Fibroblast of lung (primary cell): Measurements from ENCODE around the gene SNRNP48. TPM values are rescaled to one million over a fixed set of nuclear protein-coding genes. Genes with fewer than 3 reads are reported as not detected.

Experiments
- DNase-seq, 2 donors: peaks; one replicate each; pipeline versions ENCODE4 v3.0.0 to v3.0.0-alpha.2; 2010; ENCODE audit warnings: low read depth in 2 of 2
- H2AFZ ChIP-seq: 2 replicates; pipeline ENCODE4 v1.5.1; 2012; ENCODE audit warnings: low read length, control low read depth, inconsistent platforms
- H3K27ac ChIP-seq: 2 replicates; pipeline ENCODE4 v1.5.1; 2011; ENCODE audit warnings: low read length, control low read depth; ENCODE audit not compliant: insufficient read depth
- H3K27me3 ChIP-seq: 2 replicates; pipeline ENCODE4 v1.5.1; 2011; ENCODE audit warnings: mild to moderate bottlenecking, low read length; ENCODE audit not compliant: control insufficient read depth, insufficient read depth
- H3K36me3 ChIP-seq: 2 replicates; pipeline ENCODE4 v1.5.1; 2011; ENCODE audit warnings: low read length; ENCODE audit not compliant: control insufficient read depth, insufficient read depth
- H3K4me1 ChIP-seq: 2 replicates; pipeline ENCODE4 v1.5.1; 2011; ENCODE audit warnings: low read length; ENCODE audit not compliant: control insufficient read depth, insufficient read depth; ENCODE audit errors: extremely low read depth
- H3K4me2 ChIP-seq: 2 replicates; pipeline ENCODE4 v1.5.1; 2011; ENCODE audit warnings: low read length, control low read depth; ENCODE audit not compliant: insufficient read depth; ENCODE audit errors: extremely low read depth
- H3K4me3 ChIP-seq, 4 experiments: fragments of 200-600 bp in 1 of 4; sonication (generic) in 1 of 4; replicated peaks in 1 of 4; 2 replicates each; pipeline ENCODE4 v1.5.1; 2011 to 2016; ENCODE audit warnings: low read length in 4 of 4, low read depth in 3 of 4, mild to moderate bottlenecking in 3 of 4, control low read depth in 2 of 4, inconsistent platforms in 1 of 4, mixed read lengths in 1 of 4; ENCODE audit not compliant: insufficient read depth in 1 of 4; ENCODE audit errors: control extremely low read depth in 1 of 4
- H3K79me2 ChIP-seq: 2 replicates; pipeline ENCODE4 v1.5.1; 2012; ENCODE audit warnings: mild to moderate bottlenecking, low read length, inconsistent platforms; ENCODE audit not compliant: control insufficient read depth, insufficient read depth
- H3K9ac ChIP-seq: 2 replicates; pipeline ENCODE4 v1.5.1; 2011; ENCODE audit warnings: mild to moderate bottlenecking, low read length, control low read depth; ENCODE audit not compliant: insufficient read depth
- H3K9me3 ChIP-seq: 2 replicates; pipeline ENCODE4 v1.5.1; 2012; ENCODE audit warnings: low read depth, low read length; ENCODE audit not compliant: control insufficient read depth, insufficient read depth
- H4K20me1 ChIP-seq: 2 replicates; pipeline ENCODE4 v1.5.1; 2011; ENCODE audit warnings: low read length; ENCODE audit not compliant: control insufficient read depth, insufficient read depth; ENCODE audit errors: extremely low read depth
- CTCF ChIP-seq, 2 donors: IDR thresholded peaks in 1 of 2; conservative IDR thresholded peaks in 1 of 2; 1 replicate in 1 of 2; 2 replicates in 1 of 2; pipeline ENCODE4 v1.5.1; 2011 to 2012; ENCODE audit warnings: low read length in 2 of 2, control low read depth in 1 of 2, inconsistent platforms in 1 of 2, low read depth in 1 of 2, mild to moderate bottlenecking in 1 of 2
- EZH2 ChIP-seq: IDR thresholded peaks from 2 replicates; pipeline ENCODE4 v1.5.1; 2012; ENCODE audit warnings: low read length, control low read depth, mild to moderate bottlenecking; ENCODE audit errors: missing control alignments
- polyA plus RNA-seq, 2 donors: library from polyadenylated mRNA; depleted of rRNA in 1 of 2; stranded (reverse) in 1 of 2; unstranded in 1 of 2; fragments of >200 nt; gene quantifications; 2 replicates each; pipeline ENCODE4 v1.2.1, GENCODE V29; 2011 to 2012; ENCODE audit warnings: missing spikeins in 1 of 2
- total RNA-seq: library from RNA; depleted of rRNA; stranded (reverse); fragments of >200 nt; gene quantifications from 2 replicates; pipeline ENCODE4 v1.2.1, GENCODE V29; 2014

SNRNP48 gene
- total and polyA plus RNA-seq, 2 donors (not counting 1 experiment from before 2014, with no cell fraction given) = 8.3 to 9.1 TPM

GRCh38 chr6:7628479-7628878 is 38.5 kb downstream of the SNRNP48 start:
- Histone ChIP-seq H2AFZ (no peak overlapping the region), H3K36me3 (no peaks in the 10 kb centered on the region), H3K9me3 (no peaks in the 10 kb centered on the region), H3K4me3 (no peak overlapping the region), H3K79me2 (no peaks in the 10 kb centered on the region), H3K4me2 (no peak overlapping the region), H4K20me1 (no peaks in the 10 kb centered on the region), H3K9ac (no peak overlapping the region), H3K4me1 (no peaks in the 10 kb centered on the region), H3K27me3 (no peaks in the 10 kb centered on the region), H3K27ac (no peak overlapping the region)
- peak in 1 of 2 donors; percentile 51 for DNase-seq
- TF ChIP-seq EZH2 = no peak
- no peak for TF ChIP-seq CTCF (conservative IDR thresholded peaks at IDR 0.05 in 1 of 2, IDR thresholded peaks at IDR 0.05 in 1 of 2; ENCODE audit: low read depth in 1 of 2, low read length in 2 of 2)

DNA sequence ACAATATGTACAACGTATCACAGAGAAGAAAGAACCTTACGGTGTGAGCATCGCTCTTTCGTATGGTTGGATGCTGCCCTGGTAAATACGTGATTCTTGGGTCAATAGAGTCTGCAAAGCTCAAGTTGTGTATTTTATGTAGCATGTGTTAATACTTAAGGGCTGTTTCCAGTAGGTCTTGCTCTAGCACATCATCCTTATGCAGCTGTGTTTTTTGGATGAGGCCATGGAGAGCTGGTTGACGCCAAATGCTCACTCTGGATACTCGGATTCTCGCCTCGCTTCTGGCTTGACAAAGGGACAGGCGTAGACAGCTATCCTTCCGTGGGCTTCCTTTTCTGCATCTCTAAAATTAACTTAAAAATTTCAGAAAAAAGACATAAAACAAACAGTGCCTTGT is 38.9 kb downstream of the SNRNP48 start:
- Histone ChIP-seq H3K36me3 (no peaks in the 10 kb centered on the region), H3K4me3 (no peak overlapping the region), H3K4me1 (no peaks in the 10 kb centered on the region), H3K9me3 (no peaks in the 10 kb centered on the region), H2AFZ (no peak overlapping the region), H3K79me2 (no peaks in the 10 kb centered on the region), H3K9ac (no peak overlapping the region), H3K27ac (no peak overlapping the region), H3K4me2 (no peak overlapping the region), H4K20me1 (no peaks in the 10 kb centered on the region), H3K27me3 (no peaks in the 10 kb centered on the region)
- TF ChIP-seq EZH2 (no peak), CTCF (conservative IDR thresholded peaks at IDR 0.05 in 1 of 2, IDR thresholded peaks at IDR 0.05 in 1 of 2; ENCODE audit: low read depth in 1 of 2, low read length in 2 of 2) (no peak)
- DNase-seq = no peak

DNA sequence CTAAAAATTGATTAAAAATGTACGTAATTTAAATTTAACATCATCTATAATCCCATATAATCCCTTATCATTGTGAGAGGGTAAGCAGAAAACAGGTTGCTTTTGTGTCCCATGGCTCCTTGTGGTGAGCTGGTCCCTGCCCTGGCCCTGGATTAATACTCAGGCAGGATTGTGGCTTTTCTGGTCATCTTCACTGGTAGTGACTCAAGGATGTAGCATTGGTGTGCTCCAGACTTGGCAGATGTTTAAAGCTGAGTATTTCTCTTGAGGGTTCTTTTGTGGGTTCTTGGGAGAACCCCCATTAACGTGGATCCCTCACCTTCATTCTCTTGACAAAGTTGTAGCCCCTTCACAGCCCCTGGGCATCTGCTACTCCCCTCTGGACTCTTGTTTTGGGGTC is 39.3 kb downstream of the SNRNP48 start:
- Histone ChIP-seq H3K79me2 (no peaks in the 10 kb centered on the region), H3K4me2 (no peak overlapping the region), H3K27me3 (no peaks in the 10 kb centered on the region), H4K20me1 (no peaks in the 10 kb centered on the region), H3K4me1 (no peaks in the 10 kb centered on the region), H3K4me3 (no peak overlapping the region), H3K9me3 (no peaks in the 10 kb centered on the region), H2AFZ (no peak overlapping the region), H3K27ac (no peak overlapping the region), H3K36me3 (no peaks in the 10 kb centered on the region), H3K9ac (no peak overlapping the region)
- peak in 1 of 2 donors; percentile 10 for DNase-seq
- TF ChIP-seq EZH2 (no peak), CTCF (conservative IDR thresholded peaks at IDR 0.05 in 1 of 2, IDR thresholded peaks at IDR 0.05 in 1 of 2; ENCODE audit: low read depth in 1 of 2, low read length in 2 of 2) (no peak)
